K562 (cell line): Measurements from ENCODE around the gene BIRC6. TPM values are rescaled to one million over a fixed set of nuclear protein-coding genes. Genes with fewer than 3 reads are reported as not detected.

Experiments used
- ATAC-seq: fragments of 200-7000 bp; cut with Tn5 transposase; 3 replicates; pipeline ENCODE4 v1.9.1; 2020; ENCODE audit warnings: moderate library complexity
- BruUV-seq: library from RNA; stranded (reverse); fragments of 400-500 nt; replicated peaks from 2 replicates; lab custom pipeline; 2021; lab: Mats Ljungman, UMichigan
- CTCF ChIA-PET: fragments of 300-600 bp; formaldehyde crosslinking; extraction: SDS; loops from one replicate; lab custom pipeline; 2021; ENCODE audit warnings: low intra/inter-chr PET ratio; lab: Yijun Ruan, JAX
- POLR2A ChIA-PET: fragments of 300-600, 350-650 bp; sonication (Branson Sonifier 250); formaldehyde crosslinking; extraction: SDS; loops from one replicate; lab custom pipeline; 2021; ENCODE audit warnings: antibody characterized with exemption, inconsistent platforms; lab: Yijun Ruan, JAX
- DNase-seq, 4 experiments: peaks; one replicate each; pipeline versions ENCODE4 v3.0.0 to v3.0.0-alpha.2; 2011 to 2018; ENCODE audit warnings: low spot score in 3 of 4, mixed read lengths in 3 of 4; ENCODE audit errors: extremely low read depth in 1 of 4
- FAIRE-seq: peaks from 2 replicates; lab custom pipeline; 2011; peaks lifted over from hg19 to GRCh38; lab: Jason Lieb, UNC
- H2AFZ ChIP-seq: 2 replicates; pipeline ENCODE4 v1.6.0; 2011; ENCODE audit warnings: low read depth, low read length, control low read depth, inconsistent platforms
- H3K27ac ChIP-seq: fragments of 200-600 bp; 3 replicates; pipeline ENCODE4 v1.8.0; 2011; ENCODE audit warnings: low read depth, mild to moderate bottlenecking, control low read depth, inconsistent platforms, low read length, moderate library complexity, mixed read lengths; ENCODE audit errors: extremely low read depth
- H3K27me3 ChIP-seq, 2 experiments: fragments of 300-600 bp in 1 of 2; 2 replicates in 1 of 2; 3 replicates in 1 of 2; pipeline versions ENCODE4 v1.6.0 to v1.8.0; 2011; ENCODE audit warnings: inconsistent platforms in 2 of 2, low read length in 2 of 2, mild to moderate bottlenecking in 1 of 2, mixed read lengths in 1 of 2, moderate library complexity in 1 of 2; ENCODE audit not compliant: control insufficient read depth in 2 of 2, insufficient read depth in 2 of 2
- H3K36me3 ChIP-seq: fragments of 300-600 bp; 3 replicates; pipeline ENCODE4 v1.8.0; 2011; ENCODE audit warnings: mild to moderate bottlenecking, low read length, inconsistent platforms; ENCODE audit not compliant: control insufficient read depth, insufficient read depth
- H3K4me1 ChIP-seq, 2 experiments: fragments of 200-600 bp in 1 of 2; replicated peaks in 1 of 2; 2 replicates in 1 of 2; 3 replicates in 1 of 2; pipeline versions ENCODE4 v1.5.1 to v1.8.0; 2011; ENCODE audit warnings: inconsistent platforms in 2 of 2, low read length in 2 of 2, mild to moderate bottlenecking in 1 of 2, mixed read lengths in 1 of 2, moderate library complexity in 1 of 2; ENCODE audit not compliant: control insufficient read depth in 2 of 2, insufficient read depth in 2 of 2
- H3K4me2 ChIP-seq: 2 replicates; pipeline ENCODE4 v1.6.1; 2011; ENCODE audit warnings: low read length, control low read depth, inconsistent platforms, mixed read lengths; ENCODE audit not compliant: insufficient read depth
- H3K4me3 ChIP-seq: fragments of 200-600 bp; sonication (generic), shearing (Covaris generic); 2 replicates; pipeline ENCODE4 v1.5.1; 2016; ENCODE audit warnings: control low read depth, inconsistent platforms
- H3K79me2 ChIP-seq: fragments of 200-600 bp; 3 replicates; pipeline ENCODE4 v1.8.0; 2011; ENCODE audit warnings: low read length, inconsistent platforms; ENCODE audit not compliant: control insufficient read depth, insufficient read depth
- H3K9ac ChIP-seq, 2 experiments: 2 replicates each; pipeline versions ENCODE4 v1.6.0 to v1.6.1; 2011; ENCODE audit warnings: low read depth in 2 of 2, low read length in 2 of 2, control low read depth in 1 of 2, inconsistent platforms in 1 of 2, mild to moderate bottlenecking in 1 of 2, mixed read lengths in 1 of 2; ENCODE audit not compliant: insufficient read depth in 1 of 2
- H3K9me1 ChIP-seq: one replicate; pipeline ENCODE4 v1.6.0; 2011; ENCODE audit warnings: inconsistent platforms, mild to moderate bottlenecking, low read length, moderate library complexity; ENCODE audit not compliant: control insufficient read depth, insufficient read depth
- H3K9me3 ChIP-seq: replicated peaks from 2 replicates; pipeline ENCODE4 v1.5.1; 2011; ENCODE audit warnings: low read depth, low read length, inconsistent platforms; ENCODE audit not compliant: control insufficient read depth, insufficient read depth
- H4K20me1 ChIP-seq: replicated peaks from 2 replicates; pipeline ENCODE4 v1.6.1; 2011; ENCODE audit warnings: low read length, inconsistent platforms, mixed read lengths; ENCODE audit not compliant: control insufficient read depth, insufficient read depth
- C11orf30 ChIP-seq: fragments of 450-650 bp; IDR thresholded peaks from 2 replicates; pipeline ENCODE4 v1.6.1; 2016; ENCODE audit warnings: low read depth, mild to moderate bottlenecking
- CBX5 ChIP-seq: IDR thresholded peaks from 2 replicates; pipeline ENCODE4 v1.6.1; 2014; ENCODE audit warnings: low read depth, borderline replicate concordance
- CEBPB ChIP-seq: fragments of 450-650 bp; IDR thresholded peaks from 2 replicates; pipeline ENCODE4 v1.6.1; 2016; ENCODE audit warnings: missing genetic modification characterization, missing compliant biosample characterization
- CEBPG ChIP-seq, 3 experiments: fragments of 200-800 bp in 1 of 3; sonication (Bioruptor generic) in 1 of 3; sonication (generic) in 1 of 3; formaldehyde crosslinking in 1 of 3; IDR thresholded peaks in 2 of 3; conservative IDR thresholded peaks in 1 of 3; 2 replicates each; pipeline versions ENCODE4 v1.6.1 to v1.8.0; 2016 to 2022; ENCODE audit warnings: missing compliant biosample characterization in 2 of 3, missing genetic modification characterization in 2 of 3, mild to moderate bottlenecking in 1 of 3, missing genetic modification reagents in 1 of 3
- CSDE1 ChIP-seq, 2 experiments: fragments of 450-650 bp; IDR thresholded peaks; 2 replicates each; pipeline ENCODE4 v1.6.1; 2016; ENCODE audit warnings: mild to moderate bottlenecking in 1 of 2
- HSF4 ChIP-seq: fragments of 250-450 bp; sonication (Bioruptor Pico); IDR thresholded peaks from 2 replicates; pipeline ENCODE4 v2.1.2; 2022; ENCODE audit warnings: mild to moderate bottlenecking, moderate library complexity, borderline replicate concordance
- MAFG ChIP-seq: fragments of 450-650 bp; conservative IDR thresholded peaks from 2 replicates; pipeline ENCODE4 v1.6.1; 2016; ENCODE audit warnings: missing genetic modification characterization, missing compliant biosample characterization
- MIER1 ChIP-seq: fragments of 450-650 bp; IDR thresholded peaks from 2 replicates; pipeline ENCODE4 v1.6.1; 2016; ENCODE audit warnings: antibody characterized with exemption, mild to moderate bottlenecking, low read depth
- MTA2 ChIP-seq: fragments of 450-650 bp; IDR thresholded peaks from 2 replicates; pipeline ENCODE4 v1.6.1; 2016; ENCODE audit warnings: low read depth
- MYBL2 ChIP-seq, 2 experiments: fragments of 450-650 bp in 1 of 2; sonication (generic) in 1 of 2; formaldehyde crosslinking in 1 of 2; IDR thresholded peaks; 2 replicates each; pipeline versions ENCODE4 v1.6.1 to v1.8.1; 2017 to 2022; ENCODE audit warnings: borderline replicate concordance in 1 of 2, inconsistent platforms in 1 of 2, low read depth in 1 of 2, mild to moderate bottlenecking in 1 of 2, missing genetic modification reagents in 1 of 2, moderate library complexity in 1 of 2
- NFIX ChIP-seq: fragments of 250-450 bp; sonication (Bioruptor Pico); IDR thresholded peaks from 2 replicates; pipeline ENCODE4 v1.4.0; 2020; ENCODE audit warnings: low read depth, mild to moderate bottlenecking, moderate library complexity
- NR2C2 ChIP-seq, 2 experiments: fragments of 200-800 bp in 1 of 2; sonication (Bioruptor generic) in 1 of 2; sonication (generic) in 1 of 2; formaldehyde crosslinking in 1 of 2; IDR thresholded peaks; 2 replicates each; pipeline versions ENCODE4 v1.6.1 to v1.8.0; 2016 to 2022; ENCODE audit warnings: mild to moderate bottlenecking in 1 of 2, missing compliant biosample characterization in 1 of 2, missing genetic modification characterization in 1 of 2, missing genetic modification reagents in 1 of 2
- SRSF3 ChIP-seq: fragments of 200-400 bp; formaldehyde crosslinking; IDR thresholded peaks from 2 replicates; pipeline ENCODE4 v1.6.1; 2016; ENCODE audit warnings: mild to moderate bottlenecking, low read length, moderate library complexity; ENCODE audit not compliant: insufficient read depth
- WGBS: fragments of 100-300 bp; shearing (Covaris generic); methylation state at CpG from one replicate; pipeline ENCODE4 v1.1.6; 2016; ENCODE audit warnings: low coverage, mixed read lengths; ENCODE audit not compliant: insufficient coverage; ENCODE audit errors: missing lambda C conversion rate; 5-methylcytosine and 5-hydroxymethylcytosine counted together
- in situ Hi-C: fragments of 300-500 bp; cut with MboI; formaldehyde crosslinking; loops from 4 replicates; pipeline ENCODE4 v1.15.0; 2018; ENCODE audit warnings: inconsistent platforms, mixed read lengths
- intact Hi-C: fragments of 100-400 bp; cut with micrococcal nuclease; formaldehyde crosslinking; loops from 2 replicates; pipeline ENCODE4 v1.14.2; 2022
- polyA plus RNA-seq, 8 experiments: library from polyadenylated mRNA; depleted of rRNA in 4 of 8; stranded (reverse) in 5 of 8; unstranded in 3 of 8; fragments of >200 nt; fragmentation: Nextera tagmentation in 2 of 8; fragmentation: Illumina TruSeq in 1 of 8; extraction: Ambion mirVana in 2 of 8; extraction: Trizol in 1 of 8; gene quantifications; 2 replicates each; pipeline versions ENCODE4 v1.2.1 to v1.2.3, GENCODE V29; 2011 to 2014; ENCODE audit warnings: inconsistent platforms in 1 of 8, missing spikeins in 1 of 8
- total RNA-seq, 7 experiments: library from RNA; depleted of rRNA in 6 of 7; stranded (reverse); fragments of >200 nt in 6 of 7; fragmentation: Illumina TruSeq in 2 of 7; extraction: Trizol in 2 of 7; gene quantifications; 2 replicates each; pipeline versions ENCODE4 v1.2.1 to v1.2.3, GENCODE V29; 2011 to 2021; ENCODE audit warnings: low replicate concordance in 1 of 7
- TF ChIP-seq, protein P1 (sequence below): fragments of 450-650 bp; formaldehyde crosslinking; IDR thresholded peaks from 2 replicates; pipeline ENCODE4 v1.4.0; 2020; ENCODE audit warnings: mild to moderate bottlenecking, moderate library complexity

BIRC6 gene
- total and polyA plus RNA-seq, 9 of the 15 experiments (the other 6 are each of a cell fraction or from before 2014, with no cell fraction given), result 18.8 to 110 (median 49.8) TPM

DNA sequence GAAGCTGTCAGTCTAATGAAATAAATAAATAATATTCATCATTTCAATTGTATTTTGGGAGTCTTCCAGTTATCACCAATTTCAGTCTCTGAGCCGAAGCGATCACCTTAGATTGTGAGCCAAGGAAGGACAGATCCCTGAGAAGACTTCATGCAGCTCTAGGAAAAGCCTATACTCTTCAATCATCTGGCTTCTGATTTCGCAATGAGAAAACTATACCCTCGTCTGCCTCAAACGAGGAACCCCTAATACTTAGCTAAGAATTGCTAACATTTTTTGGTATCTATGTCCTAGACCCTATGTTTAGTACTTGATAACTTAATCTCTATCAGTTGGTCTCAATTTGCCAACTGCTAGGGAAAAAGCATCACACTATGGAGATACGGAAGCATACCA lies 266.5 kb downstream of the BIRC6 start:
- in situ Hi-C loops (no loop called here), intact Hi-C loops (no loop called here)
- no peak for ATAC-seq
- H3K27ac ChIP-seq, result no peak overlapping the region
- H3K9me3 ChIP-seq, result no peaks in the 10 kb centered on the region
- no peak overlapping the region for H3K4me2 ChIP-seq
- peaks cover 28% of the 10 kb centered on the region; the same call in 1 of the 3 replicates for H3K36me3 ChIP-seq
- peaks cover 4 to 5% of the 10 kb centered on the region in 2 experiments; a peak in 2 of 5 replicates for H3K4me1 ChIP-seq
- POLR2A ChIA-PET, result interaction anchor here (1.1 kb wide), 1 partner anchor 10 kb away, joined by 3 read pairs; no protein-coding TSS in a partner anchor
- CTCF ChIA-PET, result no interaction called here
- no peak for TF ChIP-seq NFIX
- no peak for TF ChIP-seq CEBPG (CRISPR knock-in tag; IDR thresholded peaks at IDR 0.05)
- TF ChIP-seq CEBPG (tag; conservative IDR thresholded peaks at IDR 0.05 in 1 of 2, IDR thresholded peaks at IDR 0.05 in 1 of 2), result peak in 1 of 2 experiments; percentile 26; a peak in 1 of 4 replicates
- peak; percentile 72 for TF ChIP-seq CEBPB (tag)
- TF ChIP-seq, all 486 proteins: peak for 2
- Histone ChIP-seq H3K4me3 (no peak overlapping the region), H3K9ac (no peak overlapping the region), H3K79me2 (peaks cover 4% of the 10 kb centered on the region), H3K9me1 (peaks cover 3% of the 10 kb centered on the region), H4K20me1 (no peaks in the 10 kb centered on the region), H3K27me3 (no peaks in the 10 kb centered on the region), H2AFZ (no peak overlapping the region)
- BruUV-seq, result no TSS peak
- FAIRE-seq, result no peak
- 81% methylated on average over 6 of the region's 6 CpGs for WGBS
- DNase-seq, result no peak

DNA sequence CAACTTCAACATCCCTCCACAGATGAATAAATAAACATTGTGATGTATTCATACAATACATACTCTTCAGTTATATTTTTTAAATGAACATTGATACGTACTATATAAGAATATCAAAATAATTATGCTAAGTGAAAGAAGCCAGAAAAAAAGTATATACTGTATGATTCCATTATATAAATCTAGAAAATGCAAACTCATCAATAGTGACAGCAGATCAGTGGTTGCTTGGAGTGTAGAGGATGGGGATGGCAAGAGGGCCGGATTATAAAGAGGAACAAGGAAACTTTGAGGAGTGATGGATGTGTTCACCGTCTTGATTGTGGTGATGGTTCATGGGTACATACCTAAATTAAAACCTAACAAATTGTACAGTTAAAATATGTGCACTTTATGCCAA lies 268.0 kb downstream of the BIRC6 start:
- H3K9me1 ChIP-seq, result no peaks in the 10 kb centered on the region
- no peak overlapping the region for H3K27ac ChIP-seq
- no peak overlapping the region for H3K9ac ChIP-seq
- in situ Hi-C loops (no loop called here), intact Hi-C loops (no loop called here)
- no peak overlapping the region for H3K4me3 ChIP-seq
- H3K9me3 ChIP-seq, result no peaks in the 10 kb centered on the region
- no peak for ATAC-seq
- no TSS peak for BruUV-seq
- peaks cover 13% of the 10 kb centered on the region; the same call in 1 of the 3 replicates for H3K36me3 ChIP-seq
- 58% methylated on average over 3 of the region's 3 CpGs for WGBS
- DNase-seq, result no peak
- H3K4me2 ChIP-seq, result no peak overlapping the region
- peaks cover 15% of the 10 kb centered on the region for H3K79me2 ChIP-seq
- H2AFZ ChIP-seq, result no peak overlapping the region
- H4K20me1 ChIP-seq, result no peaks in the 10 kb centered on the region
- CTCF ChIA-PET, result no interaction called here
- no peak for FAIRE-seq
- POLR2A ChIA-PET, result interaction anchor here (1.2 kb wide), 1 partner anchor 10 kb away, joined by 4 read pairs; no protein-coding TSS in a partner anchor
- no peaks in the 10 kb centered on the region for H3K27me3 ChIP-seq
- peaks cover 4 to 5% of the 10 kb centered on the region in 2 experiments; a peak in 2 of 5 replicates for H3K4me1 ChIP-seq
- no peak for TF ChIP-seq HSF4
- no peak for TF ChIP-seq SRSF3
- no peak for TF ChIP-seq NR2C2 (CRISPR knock-in tag; IDR thresholded peaks at IDR 0.05)
- TF ChIP-seq NR2C2 (tag; IDR thresholded peaks at IDR 0.05), result no peak
- no peak for TF ChIP-seq MTA2
- TF ChIP-seq MYBL2 (IDR thresholded peaks at IDR 0.05; ENCODE audit: low read depth), result no peak
- TF ChIP-seq MYBL2 (CRISPR knock-in tag; IDR thresholded peaks at IDR 0.05; ENCODE audit: borderline replicate concordance), result no peak
- peak; percentile 79; the same call in 1 of the 2 replicates for TF ChIP-seq C11orf30
- no peak for TF ChIP-seq MIER1
- no peak for TF ChIP-seq CSDE1 (IDR thresholded peaks at IDR 0.05)
- peak; percentile 64 for TF ChIP-seq MAFG (tag)
- TF ChIP-seq, protein P1, sequence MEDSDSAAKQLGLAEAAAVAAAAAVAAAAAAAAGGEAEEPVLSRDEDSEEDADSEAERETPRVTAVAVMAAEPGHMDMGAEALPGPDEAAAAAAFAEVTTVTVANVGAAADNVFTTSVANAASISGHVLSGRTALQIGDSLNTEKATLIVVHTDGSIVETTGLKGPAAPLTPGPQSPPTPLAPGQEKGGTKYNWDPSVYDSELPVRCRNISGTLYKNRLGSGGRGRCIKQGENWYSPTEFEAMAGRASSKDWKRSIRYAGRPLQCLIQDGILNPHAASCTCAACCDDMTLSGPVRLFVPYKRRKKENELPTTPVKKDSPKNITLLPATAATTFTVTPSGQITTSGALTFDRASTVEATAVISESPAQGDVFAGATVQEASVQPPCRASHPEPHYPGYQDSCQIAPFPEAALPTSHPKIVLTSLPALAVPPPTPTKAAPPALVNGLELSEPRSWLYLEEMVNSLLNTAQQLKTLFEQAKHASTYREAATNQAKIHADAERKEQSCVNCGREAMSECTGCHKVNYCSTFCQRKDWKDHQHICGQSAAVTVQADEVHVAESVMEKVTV, result no peak
- no peak for TF ChIP-seq CBX5
